OCI-LY7 (cell line): ENCODE results near the gene DHRSX.

Experiments
- CTCF ChIP-seq: fragments of 200-600 bp; sonication (generic); conservative IDR thresholded peaks from 2 replicates; pipeline ENCODE4 v1.5.1; 2014; ENCODE audit warnings: mild to moderate bottlenecking, antibody characterized with exemption, low read length, moderate library complexity, mixed read lengths
- EZH2phosphoT487 ChIP-seq: fragments of 200-600 bp; sonication (generic); IDR thresholded peaks from 2 replicates; pipeline ENCODE4 v1.6.1; 2018; ENCODE audit warnings: low read depth, borderline replicate concordance, mild to moderate bottlenecking, mixed run types, antibody characterized with exemption, low read length, moderate library complexity, mixed read lengths

- no peak for TF ChIP-seq EZH2phosphoT487
- no peak for TF ChIP-seq CTCF
These were observed 164.6 kb downstream of the DHRSX start for GRCh38 chrX:2336181-2336580.
